ENCODE measurements around the gene CPD. TPM values are rescaled to one million over a fixed set of nuclear protein-coding genes. Genes with fewer than 3 reads are reported as not detected.
"Not testable (repeated sequence)": the region's sequence is repeated elsewhere in the genome, so short reads cannot be mapped to it uniquely, and the experiment has no call there.

Gene CPD
- total and polyA plus RNA-seq, 2 donors from 2014 or later = 11.6 to 139 TPM

DNA sequence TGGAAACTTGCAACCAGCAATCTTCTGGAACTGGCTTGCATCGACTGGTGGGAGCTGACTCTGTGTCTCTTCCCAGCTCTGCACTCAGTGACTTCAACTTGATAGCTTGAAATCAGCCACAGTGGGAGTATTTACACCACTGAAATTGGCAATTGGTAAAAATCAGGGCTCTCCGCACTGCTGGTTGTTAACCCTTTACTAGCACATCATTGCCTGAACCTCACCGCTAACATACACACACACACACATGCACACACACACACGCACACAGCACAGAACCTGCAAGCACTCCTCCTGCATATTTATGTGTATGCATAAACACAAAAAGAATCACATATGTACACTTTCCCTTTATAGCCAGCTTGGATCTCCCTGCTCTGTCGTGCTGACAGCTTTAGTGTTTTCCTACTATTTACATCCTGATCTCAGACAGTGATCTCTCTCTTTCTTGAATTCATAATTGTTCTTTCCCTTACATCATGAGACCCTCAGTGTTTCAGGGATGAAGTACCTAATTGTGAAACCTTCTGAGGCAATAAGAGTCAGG is 37.0 kb upstream of the CPD start:
- intact Hi-C loops (cut with DNase I) = no loop called here
- Histone ChIP-seq H3K36me3 (ENCODE audit: control insufficient read depth in 2 of 3, insufficient read depth in 3 of 3, low read length in 3 of 3) (no peaks in the 10 kb centered on the region), H3K9ac (ENCODE audit: low read length in 3 of 3) (no peak overlapping the region), H3K4me3 (ENCODE audit: low read length in 3 of 3) (no peak overlapping the region), H3K27me3 (ENCODE audit: control insufficient read depth, insufficient read depth, low read length) (no peaks in the 10 kb centered on the region), H3K9me3 (ENCODE audit: control insufficient read depth in 2 of 3, insufficient read depth in 1 of 3, low read length in 3 of 3) (no peaks in the 10 kb centered on the region), H3K4me1 (ENCODE audit: control insufficient read depth in 2 of 3, insufficient read depth in 2 of 3, low read depth in 1 of 3, low read length in 3 of 3) (peaks cover 0 to 37% (median 22%) of the 10 kb centered on the region in 3 donors), H3K27ac (ENCODE audit: low read depth in 2 of 2, low read length in 2 of 2) (no peak overlapping the region)
- FAIRE-seq (no peak), DNase-seq (no peak)
- TF ChIP-seq, protein P1, sequence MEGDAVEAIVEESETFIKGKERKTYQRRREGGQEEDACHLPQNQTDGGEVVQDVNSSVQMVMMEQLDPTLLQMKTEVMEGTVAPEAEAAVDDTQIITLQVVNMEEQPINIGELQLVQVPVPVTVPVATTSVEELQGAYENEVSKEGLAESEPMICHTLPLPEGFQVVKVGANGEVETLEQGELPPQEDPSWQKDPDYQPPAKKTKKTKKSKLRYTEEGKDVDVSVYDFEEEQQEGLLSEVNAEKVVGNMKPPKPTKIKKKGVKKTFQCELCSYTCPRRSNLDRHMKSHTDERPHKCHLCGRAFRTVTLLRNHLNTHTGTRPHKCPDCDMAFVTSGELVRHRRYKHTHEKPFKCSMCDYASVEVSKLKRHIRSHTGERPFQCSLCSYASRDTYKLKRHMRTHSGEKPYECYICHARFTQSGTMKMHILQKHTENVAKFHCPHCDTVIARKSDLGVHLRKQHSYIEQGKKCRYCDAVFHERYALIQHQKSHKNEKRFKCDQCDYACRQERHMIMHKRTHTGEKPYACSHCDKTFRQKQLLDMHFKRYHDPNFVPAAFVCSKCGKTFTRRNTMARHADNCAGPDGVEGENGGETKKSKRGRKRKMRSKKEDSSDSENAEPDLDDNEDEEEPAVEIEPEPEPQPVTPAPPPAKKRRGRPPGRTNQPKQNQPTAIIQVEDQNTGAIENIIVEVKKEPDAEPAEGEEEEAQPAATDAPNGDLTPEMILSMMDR (IDR thresholded peaks at IDR 0.05; ENCODE audit: borderline replicate concordance, extremely low read depth, insufficient read depth) = no peak

DNA sequence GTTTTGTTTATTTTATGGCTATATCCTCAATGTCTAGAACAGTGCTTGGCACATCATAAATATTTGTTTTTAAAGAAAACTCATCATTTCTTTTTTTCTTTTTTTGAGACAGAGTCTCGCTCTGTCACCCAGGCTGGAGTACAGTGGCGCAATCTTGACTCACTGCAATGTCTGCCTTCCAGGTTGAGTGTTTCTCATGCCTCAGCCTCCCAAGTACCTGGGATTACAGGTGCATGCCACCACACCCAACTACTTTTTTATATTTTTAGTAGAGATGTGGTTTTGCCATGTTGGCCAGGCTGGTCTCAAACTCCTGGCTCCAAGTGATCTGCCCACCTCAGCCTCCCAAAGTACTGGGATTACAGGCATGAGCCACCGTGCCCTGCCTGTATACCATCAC is 35.5 kb upstream of the CPD start:
- H3K36me3 ChIP-seq (ENCODE audit: control insufficient read depth in 2 of 3, insufficient read depth in 3 of 3, low read length in 3 of 3); intact Hi-C loops (cut with DNase I); H3K4me3 ChIP-seq (ENCODE audit: low read length in 3 of 3); FAIRE-seq; DNase-seq; H3K9ac ChIP-seq (ENCODE audit: low read length in 3 of 3); H3K9me3 ChIP-seq (ENCODE audit: control insufficient read depth in 2 of 3, insufficient read depth in 1 of 3, low read length in 3 of 3); H3K27me3 ChIP-seq (ENCODE audit: control insufficient read depth, insufficient read depth, low read length): not testable (repeated sequence)
- H3K4me1 ChIP-seq (ENCODE audit: control insufficient read depth in 2 of 3, insufficient read depth in 2 of 3, low read depth in 1 of 3, low read length in 3 of 3) = peaks cover 0 to 28% (median 19%) of the 10 kb centered on the region in 3 donors
- H3K27ac ChIP-seq (ENCODE audit: low read depth in 2 of 2, low read length in 2 of 2) = peak overlapping the region in 1 of 2 donors; percentile 85

DNA sequence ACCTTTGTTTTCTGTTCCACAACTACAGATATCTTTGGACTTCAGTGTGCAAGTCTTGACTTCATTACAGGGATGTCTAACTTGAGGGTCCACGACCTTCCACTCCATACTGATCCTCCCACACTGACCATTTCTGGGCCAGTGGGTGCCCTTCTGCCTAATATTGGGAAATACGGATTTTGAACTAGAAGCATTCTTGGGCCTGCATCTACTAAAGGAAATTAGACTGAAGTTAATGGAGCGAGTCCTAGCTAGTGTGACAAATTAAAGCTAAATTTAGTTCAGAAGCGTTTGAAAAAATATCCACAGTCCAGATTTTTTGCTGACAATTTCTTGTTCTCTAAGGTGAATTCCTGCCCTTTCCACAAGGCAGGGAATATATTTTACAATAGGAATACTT is 34.9 kb upstream of the CPD start:
- peak overlapping the region in 1 of 3 donors; percentile 45 for H3K9ac ChIP-seq (ENCODE audit: low read length in 3 of 3)
- peaks cover 0 to 28% (median 19%) of the 10 kb centered on the region in 3 donors for H3K4me1 ChIP-seq (ENCODE audit: control insufficient read depth in 2 of 3, insufficient read depth in 2 of 3, low read depth in 1 of 3, low read length in 3 of 3)

DNA sequence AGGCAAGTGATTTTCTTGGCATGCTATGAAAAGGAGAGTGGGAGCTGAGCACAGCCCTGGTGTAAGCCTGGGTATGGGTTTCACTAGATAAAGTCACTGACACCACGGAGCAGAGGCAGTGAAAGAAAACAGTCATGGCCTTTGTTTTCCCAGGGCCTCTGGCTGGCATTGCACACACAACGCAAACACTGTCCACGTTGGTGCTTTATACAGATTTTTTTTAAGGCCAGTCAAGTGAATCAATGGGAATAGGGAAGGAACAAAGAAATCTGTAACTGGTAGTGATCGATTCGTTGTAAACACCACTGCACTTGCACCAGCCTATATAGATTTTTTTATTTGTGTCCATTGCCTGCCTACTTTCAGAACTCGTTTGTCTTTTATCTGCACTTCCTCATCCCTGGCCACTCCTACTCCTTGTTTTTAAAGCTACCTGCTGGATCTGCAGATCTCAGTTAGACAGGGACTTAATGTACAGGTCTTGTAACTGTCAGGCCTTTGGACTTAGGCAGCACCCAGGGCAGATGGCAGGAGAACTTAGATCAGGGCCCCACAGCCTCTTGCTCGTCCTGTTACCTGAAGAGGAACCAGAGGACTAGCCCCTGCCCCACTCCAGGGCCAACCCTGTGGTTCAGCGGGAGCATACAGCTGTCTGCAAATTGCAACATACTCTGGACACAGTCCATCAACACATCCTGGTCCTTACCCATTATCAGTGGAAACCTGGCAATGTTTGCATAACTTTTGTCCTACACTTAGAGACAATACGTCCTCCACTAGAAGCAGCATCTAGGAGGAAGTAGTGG is 34.2 kb upstream of the CPD start:
- no peaks in the 10 kb centered on the region for H3K36me3 ChIP-seq (ENCODE audit: control insufficient read depth in 2 of 3, insufficient read depth in 3 of 3, low read length in 3 of 3)
- peak overlapping the region; percentile 36 to 85 for H3K27ac ChIP-seq (ENCODE audit: low read depth in 2 of 2, low read length in 2 of 2)
- intact Hi-C loops (cut with DNase I) = no loop called here
- H3K27me3 ChIP-seq (ENCODE audit: control insufficient read depth, insufficient read depth, low read length) = no peaks in the 10 kb centered on the region
- no peak overlapping the region for H3K9ac ChIP-seq (ENCODE audit: low read length in 3 of 3)
- TF ChIP-seq, protein P1 (IDR thresholded peaks at IDR 0.05; ENCODE audit: borderline replicate concordance, extremely low read depth, insufficient read depth) = no peak
- H3K9me3 ChIP-seq (ENCODE audit: control insufficient read depth in 2 of 3, insufficient read depth in 1 of 3, low read length in 3 of 3) = no peaks in the 10 kb centered on the region
- no peak for FAIRE-seq
- peak in 4 of 5 donors; percentile 58 to 76 (median 67) for DNase-seq
- H3K4me3 ChIP-seq (ENCODE audit: low read length in 3 of 3) = peak overlapping the region in 1 of 3 donors; percentile 15
- peaks cover 0 to 28% (median 19%) of the 10 kb centered on the region in 3 donors for H3K4me1 ChIP-seq (ENCODE audit: control insufficient read depth in 2 of 3, insufficient read depth in 2 of 3, low read depth in 1 of 3, low read length in 3 of 3)

More for the DNA sequence above, 34.9 kb upstream of the CPD start:
- Histone ChIP-seq H3K9me3 (ENCODE audit: control insufficient read depth in 2 of 3, insufficient read depth in 1 of 3, low read length in 3 of 3) (no peaks in the 10 kb centered on the region), H3K27ac (ENCODE audit: low read depth in 2 of 2, low read length in 2 of 2) (peak overlapping the region; percentile 58 to 85), H3K27me3 (ENCODE audit: control insufficient read depth, insufficient read depth, low read length) (no peaks in the 10 kb centered on the region), H3K36me3 (ENCODE audit: control insufficient read depth in 2 of 3, insufficient read depth in 3 of 3, low read length in 3 of 3) (no peaks in the 10 kb centered on the region), H3K4me3 (ENCODE audit: low read length in 3 of 3) (peak overlapping the region in 1 of 3 donors; percentile 15)
- intact Hi-C loops (cut with DNase I) = no loop called here
- peak in 2 of 5 donors; percentile 68 to 74 for DNase-seq
- no peak for FAIRE-seq
- TF ChIP-seq, protein P1 (IDR thresholded peaks at IDR 0.05; ENCODE audit: borderline replicate concordance, extremely low read depth, insufficient read depth) = no peak
